Tibial nerve (tissue), 4 donors: ENCODE data around the gene LGR6.

ENCODE experiments used
- CTCF ChIP-seq, 5 experiments: fragments of 200-600 bp in 3 of 5; fragments of 450-650 bp in 2 of 5; sonication (generic) in 3 of 5; IDR thresholded peaks; one replicate each; pipeline ENCODE4 v1.5.1; 2016 to 2019; ENCODE audit warnings: antibody characterized with exemption in 5 of 5, mild to moderate bottlenecking in 3 of 5, moderate library complexity in 2 of 5
- EP300 ChIP-seq, 2 donors: sonication (generic); formaldehyde crosslinking; IDR thresholded peaks; one replicate each; pipeline ENCODE4 v1.6.1; 2017; ENCODE audit warnings: antibody characterized with exemption in 2 of 2, mild to moderate bottlenecking in 1 of 2
- POLR2A ChIP-seq, 2 donors: fragments of 450-650 bp; IDR thresholded peaks; one replicate each; pipeline ENCODE4 v1.6.1; 2017; ENCODE audit warnings: antibody characterized with exemption in 2 of 2, mild to moderate bottlenecking in 2 of 2, moderate library complexity in 2 of 2

DNA sequence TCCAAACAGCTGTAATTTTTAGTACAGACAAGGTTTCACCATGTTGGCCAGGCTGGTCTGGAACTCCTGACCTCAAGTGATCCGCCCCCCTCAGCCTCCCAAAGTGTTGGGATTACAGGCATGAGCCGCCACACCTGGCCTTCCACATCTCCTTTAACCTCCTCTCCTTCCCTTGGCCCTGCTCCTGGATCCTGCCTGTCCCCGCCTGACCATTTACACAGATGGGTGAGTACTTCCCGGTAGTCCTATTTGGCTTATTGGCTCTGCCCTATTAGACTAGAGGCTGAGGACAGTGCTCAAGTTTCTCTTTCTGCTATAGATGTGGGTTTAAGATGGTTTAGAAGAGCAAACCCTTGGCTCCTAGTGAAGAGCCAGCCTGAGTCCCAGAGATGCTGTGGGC, 40.3 kb upstream of the LGR6 start:
- TF ChIP-seq CTCF (IDR thresholded peaks at IDR 0.05): no peak
- TF ChIP-seq POLR2A (IDR thresholded peaks at IDR 0.05): no peak
- no peak for TF ChIP-seq EP300 (IDR thresholded peaks at IDR 0.05)
